Activated naive CD4-positive, alpha-beta T cell treated with anti-CD3 and anti-CD28 coated beads, Interleukin-2, amount 50 U/mL, for 24 hours (primary cell): ENCODE results near the gene FARS2.

Experiments
- H3K27ac Mint-ChIP-seq: one replicate; pipeline ENCODE4 v1.8.0; 2021; ENCODE audit warnings: mild to moderate bottlenecking, mixed read lengths
- H3K27me3 Mint-ChIP-seq: one replicate; pipeline ENCODE4 v1.8.0; 2021; ENCODE audit warnings: mixed read lengths
- H3K36me3 Mint-ChIP-seq: one replicate; pipeline ENCODE4 v1.8.0; 2021; ENCODE audit warnings: mixed read lengths
- H3K4me1 Mint-ChIP-seq: one replicate; pipeline ENCODE4 v1.8.0; 2021; ENCODE audit warnings: mixed read lengths
- H3K4me3 Mint-ChIP-seq: one replicate; pipeline ENCODE4 v1.8.0; 2021; ENCODE audit warnings: mild to moderate bottlenecking, mixed read lengths
- H3K9me3 Mint-ChIP-seq: one replicate; pipeline ENCODE4 v1.8.0; 2021; ENCODE audit warnings: mixed read lengths

Gene FARS2

GRCh38 chr6:5271926-5272325 lies 10.6 kb downstream of the FARS2 start:
- Mint-ChIP-seq H3K27ac (no peak overlapping the region), H3K36me3 (peaks cover 15% of the 10 kb centered on the region), H3K4me3 (no peak overlapping the region), H3K9me3 (no peaks in the 10 kb centered on the region), H3K4me1 (peaks cover 30% of the 10 kb centered on the region), H3K27me3 (no peaks in the 10 kb centered on the region)

- peaks cover 14% of the 10 kb centered on the region for H3K36me3 Mint-ChIP-seq
- no peaks in the 10 kb centered on the region for H3K9me3 Mint-ChIP-seq
- peaks cover 37% of the 10 kb centered on the region for H3K4me1 Mint-ChIP-seq
- no peak overlapping the region for H3K27ac Mint-ChIP-seq
- no peak overlapping the region for H3K4me3 Mint-ChIP-seq
- H3K27me3 Mint-ChIP-seq = no peaks in the 10 kb centered on the region
Observed at GRCh38 chr6:5274231-5274630, 12.9 kb downstream of the FARS2 start.

- Mint-ChIP-seq H3K36me3 (peaks cover 12% of the 10 kb centered on the region), H3K27me3 (no peaks in the 10 kb centered on the region), H3K4me1 (peaks cover 49% of the 10 kb centered on the region), H3K4me3 (no peak overlapping the region), H3K9me3 (no peaks in the 10 kb centered on the region), H3K27ac (no peak overlapping the region)
Observed at GRCh38 chr6:5275497-5275896, 14.2 kb downstream of the FARS2 start.

- H3K4me1 Mint-ChIP-seq = peaks cover 48% of the 10 kb centered on the region
- H3K9me3 Mint-ChIP-seq = no peaks in the 10 kb centered on the region
- no peak overlapping the region for H3K4me3 Mint-ChIP-seq
- no peak overlapping the region for H3K27ac Mint-ChIP-seq
- no peaks in the 10 kb centered on the region for H3K27me3 Mint-ChIP-seq
- H3K36me3 Mint-ChIP-seq = peaks cover 12% of the 10 kb centered on the region
Observed at GRCh38 chr6:5276581-5276980, 15.3 kb downstream of the FARS2 start.

GRCh38 chr6:5277589-5277988 lies 16.3 kb downstream of the FARS2 start:
- Mint-ChIP-seq H3K27ac (no peak overlapping the region), H3K27me3 (no peaks in the 10 kb centered on the region), H3K4me1 (peaks cover 50% of the 10 kb centered on the region), H3K4me3 (no peak overlapping the region), H3K9me3 (no peaks in the 10 kb centered on the region), H3K36me3 (peaks cover 12% of the 10 kb centered on the region)

GRCh38 chr6:5278047-5278446 lies 16.7 kb downstream of the FARS2 start:
- H3K4me1 Mint-ChIP-seq = peaks cover 48% of the 10 kb centered on the region
- peak overlapping the region; percentile 32 for H3K27ac Mint-ChIP-seq
- no peaks in the 10 kb centered on the region for H3K9me3 Mint-ChIP-seq
- H3K36me3 Mint-ChIP-seq = peaks cover 10% of the 10 kb centered on the region
- no peaks in the 10 kb centered on the region for H3K27me3 Mint-ChIP-seq
- no peak overlapping the region for H3K4me3 Mint-ChIP-seq

GRCh38 chr6:5278565-5279120 lies 17.3 kb downstream of the FARS2 start:
- peaks cover 45% of the 10 kb centered on the region for H3K4me1 Mint-ChIP-seq
- H3K27me3 Mint-ChIP-seq = no peaks in the 10 kb centered on the region
- H3K9me3 Mint-ChIP-seq = no peaks in the 10 kb centered on the region
- H3K27ac Mint-ChIP-seq = peak overlapping the region; percentile 80
- no peak overlapping the region for H3K4me3 Mint-ChIP-seq
- H3K36me3 Mint-ChIP-seq = peaks cover 7% of the 10 kb centered on the region

GRCh38 chr6:5279891-5280338 lies 18.6 kb downstream of the FARS2 start:
- H3K9me3 Mint-ChIP-seq = no peaks in the 10 kb centered on the region
- no peak overlapping the region for H3K4me3 Mint-ChIP-seq
- H3K27ac Mint-ChIP-seq = no peak overlapping the region
- no peaks in the 10 kb centered on the region for H3K27me3 Mint-ChIP-seq
- H3K36me3 Mint-ChIP-seq = peaks cover 9% of the 10 kb centered on the region
- H3K4me1 Mint-ChIP-seq = peaks cover 47% of the 10 kb centered on the region

GRCh38 chr6:5280920-5281319 lies 19.6 kb downstream of the FARS2 start:
- H3K4me3 Mint-ChIP-seq = no peak overlapping the region
- H3K36me3 Mint-ChIP-seq = peaks cover 9% of the 10 kb centered on the region
- no peaks in the 10 kb centered on the region for H3K9me3 Mint-ChIP-seq
- no peaks in the 10 kb centered on the region for H3K27me3 Mint-ChIP-seq
- no peak overlapping the region for H3K27ac Mint-ChIP-seq
- peaks cover 57% of the 10 kb centered on the region for H3K4me1 Mint-ChIP-seq

GRCh38 chr6:5282191-5282623 lies 20.9 kb downstream of the FARS2 start:
- Mint-ChIP-seq H3K27ac (no peak overlapping the region), H3K4me1 (peaks cover 59% of the 10 kb centered on the region), H3K27me3 (no peaks in the 10 kb centered on the region), H3K9me3 (no peaks in the 10 kb centered on the region), H3K36me3 (peaks cover 9% of the 10 kb centered on the region), H3K4me3 (no peak overlapping the region)

GRCh38 chr6:5285081-5285480 lies 23.8 kb downstream of the FARS2 start:
- Mint-ChIP-seq H3K4me1 (peaks cover 54% of the 10 kb centered on the region), H3K4me3 (no peak overlapping the region), H3K27ac (no peak overlapping the region)

GRCh38 chr6:5285526-5285925 lies 24.2 kb downstream of the FARS2 start:
- H3K36me3 Mint-ChIP-seq = peaks cover 9% of the 10 kb centered on the region
- H3K4me1 Mint-ChIP-seq = peaks cover 49% of the 10 kb centered on the region
- no peak overlapping the region for H3K4me3 Mint-ChIP-seq
- no peaks in the 10 kb centered on the region for H3K9me3 Mint-ChIP-seq
- no peak overlapping the region for H3K27ac Mint-ChIP-seq
- no peaks in the 10 kb centered on the region for H3K27me3 Mint-ChIP-seq

More at GRCh38 chr6:5285081-5285480, 23.8 kb downstream of the FARS2 start:
- Mint-ChIP-seq H3K9me3 (no peaks in the 10 kb centered on the region), H3K27me3 (no peaks in the 10 kb centered on the region), H3K36me3 (peaks cover 9% of the 10 kb centered on the region)

GRCh38 chr6:5286780-5287179 lies 25.5 kb downstream of the FARS2 start:
- no peak overlapping the region for H3K4me3 Mint-ChIP-seq
- peaks cover 49% of the 10 kb centered on the region for H3K4me1 Mint-ChIP-seq
- no peaks in the 10 kb centered on the region for H3K27me3 Mint-ChIP-seq
- H3K27ac Mint-ChIP-seq = no peak overlapping the region
- H3K9me3 Mint-ChIP-seq = no peaks in the 10 kb centered on the region
- H3K36me3 Mint-ChIP-seq = peaks cover 9% of the 10 kb centered on the region

GRCh38 chr6:5287205-5287965 lies 26.1 kb downstream of the FARS2 start:
- Mint-ChIP-seq H3K27ac (no peak overlapping the region), H3K36me3 (peaks cover 9% of the 10 kb centered on the region), H3K4me1 (peaks cover 51% of the 10 kb centered on the region), H3K27me3 (no peaks in the 10 kb centered on the region), H3K4me3 (no peak overlapping the region), H3K9me3 (no peaks in the 10 kb centered on the region)

GRCh38 chr6:5287966-5288297 lies 26.6 kb downstream of the FARS2 start:
- peaks cover 52% of the 10 kb centered on the region for H3K4me1 Mint-ChIP-seq
- no peaks in the 10 kb centered on the region for H3K27me3 Mint-ChIP-seq

GRCh38 chr6:5290097-5290496 lies 28.8 kb downstream of the FARS2 start:
- Mint-ChIP-seq H3K27me3 (no peaks in the 10 kb centered on the region), H3K27ac (no peak overlapping the region), H3K36me3 (peaks cover 6% of the 10 kb centered on the region), H3K9me3 (no peaks in the 10 kb centered on the region), H3K4me3 (no peak overlapping the region), H3K4me1 (peaks cover 54% of the 10 kb centered on the region)

More at GRCh38 chr6:5287966-5288297, 26.6 kb downstream of the FARS2 start:
- no peak overlapping the region for H3K27ac Mint-ChIP-seq
- peaks cover 10% of the 10 kb centered on the region for H3K36me3 Mint-ChIP-seq
- H3K4me3 Mint-ChIP-seq = no peak overlapping the region
- no peaks in the 10 kb centered on the region for H3K9me3 Mint-ChIP-seq
